Measurements from ENCODE around the gene ZNF101.

Gene ZNF101

DNA sequence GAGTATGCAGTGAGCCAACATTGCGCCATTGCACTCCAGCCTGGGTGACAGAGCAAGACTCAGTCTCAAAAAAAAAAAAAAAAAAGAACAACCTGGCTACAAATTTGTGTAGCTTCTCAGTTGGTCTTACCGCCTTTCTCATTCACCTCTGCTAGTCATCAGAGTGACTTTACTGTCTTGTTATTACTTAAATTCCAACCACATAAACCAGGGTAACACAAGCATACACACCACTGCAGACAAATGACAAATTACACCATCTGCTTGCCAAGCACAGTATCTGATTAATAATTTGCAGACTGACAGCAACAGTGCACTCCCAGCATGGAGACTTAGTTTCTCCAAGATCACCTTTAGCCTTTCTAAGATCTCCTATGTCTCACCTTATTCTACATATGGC is 53.3 kb downstream of the ZNF101 start:
- DNase-seq: no peak

- peak; percentile 96 for DNase-seq
Observed at GRCh38 chr19:19732579-19733501, 64.2 kb downstream of the ZNF101 start, which contains the start of gene ZNF14. TSS of gene ZNF14 (minus strand) at chr19:19733112. CDS start at chr19:19732958, 154 bp downstream.

Measured in DMS53 (cell line).